GM12892 (cell line): ENCODE results near the gene TARBP2.

Source experiments
- POLR2A ChIP-seq: IDR thresholded peaks from 2 replicates; pipeline ENCODE4 v1.6.1; 2011; ENCODE audit warnings: low read depth, low read length, control low read depth
- POLR2AphosphoS5 ChIP-seq: IDR thresholded peaks from 2 replicates; pipeline ENCODE4 v1.6.1; 2011; ENCODE audit warnings: low read depth, low read length, control low read depth
- TAF1 ChIP-seq: IDR thresholded peaks from 2 replicates; pipeline ENCODE4 v1.6.1; 2011; ENCODE audit warnings: low read depth, mild to moderate bottlenecking, control low read depth, low read length, borderline replicate concordance

GRCh38 chr12:53538209-53538689 is 37.2 kb downstream of the TARBP2 start:
- TF ChIP-seq POLR2A (no peak), TAF1 (no peak), POLR2AphosphoS5 (no peak)
